Subcutaneous abdominal adipose tissue (tissue), 5 donors: ENCODE measurements around the gene MPRIP.

Experiments used
- H3K27ac ChIP-seq: one replicate; pipeline ENCODE4 v1.7.0; 2013; ENCODE audit warnings: low read depth, mild to moderate bottlenecking, inconsistent platforms, low read length, moderate library complexity
- H3K27me3 ChIP-seq, 5 donors: one replicate each; pipeline ENCODE4 v1.7.0; 2013; ENCODE audit warnings: low read length in 5 of 5, inconsistent platforms in 1 of 5; ENCODE audit not compliant: control insufficient read depth in 5 of 5, insufficient read depth in 4 of 5
- H3K36me3 ChIP-seq, 5 donors: one replicate each; pipeline ENCODE4 v1.7.0; 2013; ENCODE audit warnings: low read length in 5 of 5; ENCODE audit not compliant: control insufficient read depth in 5 of 5, insufficient read depth in 5 of 5
- H3K4me1 ChIP-seq, 5 donors: one replicate each; pipeline ENCODE4 v1.7.0; 2013; ENCODE audit warnings: low read length in 5 of 5, mild to moderate bottlenecking in 3 of 5, moderate library complexity in 1 of 5; ENCODE audit not compliant: control insufficient read depth in 5 of 5, insufficient read depth in 5 of 5
- H3K4me3 ChIP-seq, 5 donors: one replicate each; pipeline ENCODE4 v1.7.0; 2013; ENCODE audit warnings: low read length in 5 of 5, low read depth in 1 of 5
- H3K9ac ChIP-seq, 5 donors: one replicate each; pipeline ENCODE4 v1.7.0; 2013; ENCODE audit warnings: low read length in 5 of 5, mild to moderate bottlenecking in 4 of 5, moderate library complexity in 3 of 5
- H3K9me3 ChIP-seq, 5 donors: one replicate each; pipeline ENCODE4 v1.7.0; 2013; ENCODE audit warnings: low read length in 5 of 5; ENCODE audit not compliant: control insufficient read depth in 5 of 5
- donor health status: healthy.
- donor health status: healthy.
- donor health status: healthy.
- donor health status: healthy.
- donor health status: healthy.

The MPRIP gene

GRCh38 chr17:17041018-17041521, 1.2 kb upstream of the MPRIP start:
- Histone ChIP-seq H3K36me3 (no peaks in the 10 kb centered on the region), H3K4me3 (peak overlapping the region in 1 of 5 donors; percentile 80), H3K9ac (no peak overlapping the region), H3K4me1 (peaks cover 3 to 54% (median 47%) of the 10 kb centered on the region in 5 donors), H3K27ac (peak overlapping the region; percentile 10), H3K9me3 (no peaks in the 10 kb centered on the region), H3K27me3 (no peaks in the 10 kb centered on the region)

GRCh38 chr17:17041571-17042383, 480 bp upstream of the MPRIP start:
- H3K4me1 ChIP-seq = peaks cover 3 to 53% (median 48%) of the 10 kb centered on the region in 5 donors
- H3K9ac ChIP-seq = peak overlapping the region in 4 of 5 donors; percentile 31 to 74 (median 70)
- H3K4me3 ChIP-seq = peak overlapping the region; percentile 68 to 80 (median 74)
- no peaks in the 10 kb centered on the region for H3K27me3 ChIP-seq
- no peaks in the 10 kb centered on the region for H3K36me3 ChIP-seq
- H3K27ac ChIP-seq = peak overlapping the region; percentile 10
- no peaks in the 10 kb centered on the region for H3K9me3 ChIP-seq

GRCh38 chr17:17042851-17043460, 699 bp downstream of the MPRIP start:
- H3K4me3 ChIP-seq = peak overlapping the region; percentile 68 to 92 (median 80)
- peak overlapping the region; percentile 85 to 94 (median 90) for H3K9ac ChIP-seq
- H3K36me3 ChIP-seq = no peaks in the 10 kb centered on the region
- H3K9me3 ChIP-seq = no peaks in the 10 kb centered on the region
- no peaks in the 10 kb centered on the region for H3K27me3 ChIP-seq
- H3K4me1 ChIP-seq = peaks cover 3 to 55% (median 50%) of the 10 kb centered on the region in 5 donors
- H3K27ac ChIP-seq = peak overlapping the region; percentile 98

GRCh38 chr17:17043461-17044271, 1.4 kb downstream of the MPRIP start:
- Histone ChIP-seq H3K4me3 (peak overlapping the region; percentile 68 to 92 (median 80)), H3K27me3 (no peaks in the 10 kb centered on the region), H3K9ac (peak overlapping the region; percentile 85 to 94 (median 90)), H3K9me3 (no peaks in the 10 kb centered on the region), H3K4me1 (peaks cover 3 to 60% (median 50%) of the 10 kb centered on the region in 5 donors), H3K36me3 (no peaks in the 10 kb centered on the region), H3K27ac (peak overlapping the region; percentile 98)

- Histone ChIP-seq H3K9me3 (no peaks in the 10 kb centered on the region), H3K4me1 (peaks cover 3 to 65% (median 56%) of the 10 kb centered on the region in 5 donors), H3K9ac (peak overlapping the region; percentile 85 to 94 (median 90)), H3K27me3 (no peaks in the 10 kb centered on the region), H3K4me3 (peak overlapping the region; percentile 31 to 80 (median 79)), H3K36me3 (no peaks in the 10 kb centered on the region), H3K27ac (peak overlapping the region; percentile 98)
These were observed 2.7 kb downstream of the MPRIP start for GRCh38 chr17:17044846-17045561.

GRCh38 chr17:17048106-17048505, 5.8 kb downstream of the MPRIP start:
- Histone ChIP-seq H3K27ac (no peak overlapping the region), H3K4me1 (peaks cover 17 to 81% (median 72%) of the 10 kb centered on the region in 5 donors), H3K4me3 (no peak overlapping the region), H3K9me3 (no peaks in the 10 kb centered on the region), H3K9ac (no peak overlapping the region), H3K36me3 (no peaks in the 10 kb centered on the region), H3K27me3 (no peaks in the 10 kb centered on the region)

GRCh38 chr17:17050346-17051345, 8.4 kb downstream of the MPRIP start:
- no peak overlapping the region for H3K4me3 ChIP-seq
- peak overlapping the region; percentile 79 for H3K27ac ChIP-seq
- H3K9me3 ChIP-seq = no peaks in the 10 kb centered on the region
- no peaks in the 10 kb centered on the region for H3K27me3 ChIP-seq
- peaks cover 0 to 3% (median 0%) of the 10 kb centered on the region in 5 donors for H3K36me3 ChIP-seq
- H3K4me1 ChIP-seq = peaks cover 17 to 78% (median 59%) of the 10 kb centered on the region in 5 donors
- no peak overlapping the region for H3K9ac ChIP-seq

- Histone ChIP-seq H3K4me1 (peaks cover 23 to 79% (median 59%) of the 10 kb centered on the region in 5 donors), H3K27ac (peak overlapping the region; percentile 79), H3K36me3 (peaks cover 0 to 3% (median 0%) of the 10 kb centered on the region in 5 donors), H3K4me3 (peak overlapping the region in 1 of 5 donors; percentile 9), H3K9ac (peak overlapping the region in 1 of 5 donors; percentile 2), H3K27me3 (no peaks in the 10 kb centered on the region), H3K9me3 (no peaks in the 10 kb centered on the region)
These were observed 9.1 kb downstream of the MPRIP start for GRCh38 chr17:17051380-17051779.
